MM.1S (cell line): Measurements from ENCODE around the gene AP2A2.

Source experiments
- DNase-seq: peaks from one replicate; pipeline ENCODE4 v3.0.0-alpha.2; 2015
- H2AFZ ChIP-seq: fragments of 300-600 bp; sonication (generic); 2 replicates; pipeline ENCODE4 v1.6.0; 2016; ENCODE audit warnings: antibody characterized with exemption, low read length
- H3F3A ChIP-seq: fragments of 300-600 bp; sonication (generic); 2 replicates; pipeline ENCODE4 v1.6.1; 2016; ENCODE audit warnings: mild to moderate bottlenecking, antibody characterized with exemption, low read length, moderate library complexity, mixed read lengths; ENCODE audit not compliant: insufficient read depth
- H3K27ac ChIP-seq: fragments of 300-600 bp; sonication (generic); 2 replicates; pipeline ENCODE4 v1.5.1; 2016; ENCODE audit warnings: mild to moderate bottlenecking, low read length
- H3K27me3 ChIP-seq: fragments of 300-600 bp; sonication (generic); replicated peaks from 2 replicates; pipeline ENCODE4 v1.6.0; 2016; ENCODE audit warnings: low read length; ENCODE audit not compliant: insufficient read depth
- H3K36me3 ChIP-seq: fragments of 300-600 bp; sonication (generic); replicated peaks from 2 replicates; pipeline ENCODE4 v1.6.1; 2016; ENCODE audit warnings: mild to moderate bottlenecking, low read length, mixed read lengths; ENCODE audit not compliant: insufficient read depth
- H3K4me1 ChIP-seq: fragments of 300-600 bp; sonication (generic); 2 replicates; pipeline ENCODE4 v1.6.1; 2016; ENCODE audit warnings: low read length, mixed read lengths
- H3K4me2 ChIP-seq: fragments of 300-600 bp; sonication (generic); 2 replicates; pipeline ENCODE4 v1.6.0; 2016; ENCODE audit warnings: low read depth, low read length
- H3K4me3 ChIP-seq: fragments of 300-600 bp; sonication (generic); 2 replicates; pipeline ENCODE4 v1.5.1; 2016; ENCODE audit warnings: low read length, mixed read lengths
- H3K79me2 ChIP-seq: fragments of 300-600 bp; sonication (generic); 2 replicates; pipeline ENCODE4 v1.6.1; 2016; ENCODE audit warnings: mixed run types, low read length, mixed read lengths
- H3K9ac ChIP-seq: fragments of 300-600 bp; sonication (generic); 2 replicates; pipeline ENCODE4 v1.6.1; 2016; ENCODE audit warnings: low read length, mixed read lengths
- H3K9me2 ChIP-seq: fragments of 300-600 bp; sonication (generic); replicated peaks from 2 replicates; pipeline ENCODE4 v1.6.1; 2016; ENCODE audit warnings: mild to moderate bottlenecking, low read length, mixed read lengths; ENCODE audit not compliant: insufficient read depth
- H3K9me3 ChIP-seq: fragments of 300-600 bp; sonication (generic); replicated peaks from 2 replicates; pipeline ENCODE4 v1.6.1; 2016; ENCODE audit warnings: mild to moderate bottlenecking, low read length, mixed read lengths; ENCODE audit not compliant: insufficient read depth
- H4K20me1 ChIP-seq: fragments of 300-600 bp; sonication (generic); 2 replicates; pipeline ENCODE4 v1.6.1; 2016; ENCODE audit warnings: mild to moderate bottlenecking, low read length, moderate library complexity, mixed read lengths; ENCODE audit not compliant: insufficient read depth
- EZH2 ChIP-seq: fragments of 300-600 bp; sonication (generic); optimal IDR thresholded peaks from 2 replicates; pipeline ENCODE3; 2017; ENCODE audit warnings: low read depth, mild to moderate bottlenecking, antibody characterized with exemption, low read length, mixed read lengths
- EZH2phosphoT487 ChIP-seq: fragments of 300-600 bp; sonication (generic); IDR thresholded peaks from 2 replicates; pipeline ENCODE4 v1.6.1; 2018; ENCODE audit warnings: antibody characterized with exemption, low read length
- TF ChIP-seq, protein P1 (sequence below): fragments of 300-600 bp; sonication (generic); IDR thresholded peaks from 2 replicates; pipeline ENCODE4 v1.5.1; 2016; ENCODE audit warnings: antibody characterized with exemption, low read length, mixed read lengths

The AP2A2 gene

DNA sequence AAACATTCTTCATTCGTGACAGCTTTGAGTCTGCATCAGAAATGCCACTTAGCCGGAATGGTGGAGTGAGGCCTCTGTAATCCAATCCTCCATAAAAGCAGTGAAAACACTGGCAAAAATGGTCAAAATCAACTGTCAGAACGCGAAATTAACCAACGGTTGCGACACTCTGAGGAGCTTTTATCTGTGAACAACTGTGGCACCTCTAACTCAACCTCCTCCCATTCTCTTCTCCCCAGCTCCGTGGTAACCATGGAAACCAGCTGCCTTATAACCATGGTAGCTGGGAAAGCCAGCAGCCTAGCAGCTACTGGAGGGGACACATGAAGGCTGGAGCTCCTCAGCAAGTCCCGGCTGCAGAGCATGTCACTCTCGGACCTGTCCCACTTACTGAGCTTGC is 20.3 kb downstream of the AP2A2 start:
- Histone ChIP-seq H3K27ac (no peak overlapping the region), H4K20me1 (peaks cover 3% of the 10 kb centered on the region), H3K79me2 (peaks cover 62% of the 10 kb centered on the region), H3K9me3 (no peaks in the 10 kb centered on the region), H3K4me1 (no peaks in the 10 kb centered on the region), H3F3A (no peaks in the 10 kb centered on the region), H3K4me2 (no peak overlapping the region), H3K4me3 (no peak overlapping the region), H3K36me3 (peaks cover 4% of the 10 kb centered on the region), H3K9me2 (no peaks in the 10 kb centered on the region), H2AFZ (no peak overlapping the region), H3K9ac (no peak overlapping the region), H3K27me3 (no peaks in the 10 kb centered on the region)
- TF ChIP-seq, protein P1, sequence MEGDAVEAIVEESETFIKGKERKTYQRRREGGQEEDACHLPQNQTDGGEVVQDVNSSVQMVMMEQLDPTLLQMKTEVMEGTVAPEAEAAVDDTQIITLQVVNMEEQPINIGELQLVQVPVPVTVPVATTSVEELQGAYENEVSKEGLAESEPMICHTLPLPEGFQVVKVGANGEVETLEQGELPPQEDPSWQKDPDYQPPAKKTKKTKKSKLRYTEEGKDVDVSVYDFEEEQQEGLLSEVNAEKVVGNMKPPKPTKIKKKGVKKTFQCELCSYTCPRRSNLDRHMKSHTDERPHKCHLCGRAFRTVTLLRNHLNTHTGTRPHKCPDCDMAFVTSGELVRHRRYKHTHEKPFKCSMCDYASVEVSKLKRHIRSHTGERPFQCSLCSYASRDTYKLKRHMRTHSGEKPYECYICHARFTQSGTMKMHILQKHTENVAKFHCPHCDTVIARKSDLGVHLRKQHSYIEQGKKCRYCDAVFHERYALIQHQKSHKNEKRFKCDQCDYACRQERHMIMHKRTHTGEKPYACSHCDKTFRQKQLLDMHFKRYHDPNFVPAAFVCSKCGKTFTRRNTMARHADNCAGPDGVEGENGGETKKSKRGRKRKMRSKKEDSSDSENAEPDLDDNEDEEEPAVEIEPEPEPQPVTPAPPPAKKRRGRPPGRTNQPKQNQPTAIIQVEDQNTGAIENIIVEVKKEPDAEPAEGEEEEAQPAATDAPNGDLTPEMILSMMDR = no peak
- no peak for TF ChIP-seq EZH2
- TF ChIP-seq EZH2phosphoT487 = no peak
- DNase-seq = no peak

DNA sequence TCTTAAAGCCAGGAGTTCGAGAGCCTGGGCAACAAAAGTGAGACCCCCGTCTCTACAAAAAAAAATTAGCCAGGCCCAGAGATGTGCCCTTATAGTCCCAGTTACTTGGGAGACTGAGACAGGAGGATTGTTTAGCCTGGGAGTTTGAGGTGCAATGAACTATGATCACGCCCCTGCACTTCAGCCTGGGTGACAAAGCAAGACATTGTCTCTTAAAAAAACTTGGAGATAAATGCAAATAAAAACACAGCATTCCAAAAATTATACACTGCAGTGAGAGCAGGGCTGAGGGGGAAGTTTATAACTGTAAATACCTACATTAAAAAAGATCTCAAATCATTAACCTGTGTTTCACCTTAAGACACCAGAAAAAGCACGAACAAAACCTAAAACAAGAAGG is 22.1 kb downstream of the AP2A2 start:
- no peaks in the 10 kb centered on the region for H3K27me3 ChIP-seq
- H3K4me2 ChIP-seq = no peak overlapping the region
- H3K9ac ChIP-seq = no peak overlapping the region
- H3K79me2 ChIP-seq = peaks cover 58% of the 10 kb centered on the region
- H3K9me3 ChIP-seq = no peaks in the 10 kb centered on the region
- H3K4me1 ChIP-seq = no peaks in the 10 kb centered on the region
- H3K36me3 ChIP-seq = peaks cover 4% of the 10 kb centered on the region
- no peak for TF ChIP-seq EZH2
- TF ChIP-seq, protein P1 = no peak
- TF ChIP-seq EZH2phosphoT487 = no peak
- H3K4me3 ChIP-seq = no peak overlapping the region
- H3F3A ChIP-seq = no peaks in the 10 kb centered on the region
- H3K27ac ChIP-seq = no peak overlapping the region
- no peaks in the 10 kb centered on the region for H4K20me1 ChIP-seq
- no peak overlapping the region for H2AFZ ChIP-seq
- no peaks in the 10 kb centered on the region for H3K9me2 ChIP-seq
- no peak for DNase-seq

DNA sequence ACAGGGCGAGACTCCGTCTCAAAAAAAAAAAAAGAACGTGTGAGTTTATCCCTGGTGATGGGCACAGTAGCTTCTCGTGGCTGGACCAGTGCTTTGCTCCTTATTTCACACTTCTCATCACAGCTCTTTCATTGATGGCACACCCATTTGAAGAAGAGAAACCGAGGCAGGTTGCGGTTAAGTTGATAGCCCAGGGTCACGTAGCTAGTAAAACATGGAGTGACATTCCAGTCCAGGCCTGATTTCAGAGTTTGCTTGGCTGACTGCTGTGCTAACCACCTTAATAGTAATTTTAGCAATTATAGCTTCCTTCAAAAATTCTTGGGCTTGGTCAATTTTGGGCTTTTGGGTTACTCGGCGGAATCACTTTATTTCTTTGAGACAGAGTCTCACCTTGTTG is 25.8 kb downstream of the AP2A2 start:
- no peaks in the 10 kb centered on the region for H3K9me3 ChIP-seq
- no peaks in the 10 kb centered on the region for H3K4me1 ChIP-seq
- no peak for DNase-seq
- peaks cover 58% of the 10 kb centered on the region for H3K79me2 ChIP-seq
- H3K9ac ChIP-seq = no peak overlapping the region
- no peaks in the 10 kb centered on the region for H3K27me3 ChIP-seq
- peaks cover 3% of the 10 kb centered on the region; the same call in 1 of the 2 replicates for H4K20me1 ChIP-seq
- no peaks in the 10 kb centered on the region for H3K9me2 ChIP-seq
- H3K27ac ChIP-seq = no peak overlapping the region
- H3F3A ChIP-seq = no peaks in the 10 kb centered on the region
- TF ChIP-seq, protein P1 = no peak
- no peak for TF ChIP-seq EZH2phosphoT487
- H3K4me3 ChIP-seq = no peak overlapping the region
- H3K36me3 ChIP-seq = no peaks in the 10 kb centered on the region; the same call in 1 of the 2 replicates
- H2AFZ ChIP-seq = no peak overlapping the region
- H3K4me2 ChIP-seq = no peak overlapping the region
